Germinal center (tissue), 1 donor: ENCODE results near the gene CMIP.
A peak's percentile ranks its signal among the peaks of the same experiment; 100 is the strongest.

Experiments
- DNase-seq: peaks from one replicate; pipeline ENCODE4 v3.0.0; 2012; ENCODE audit warnings: mixed read lengths, low spot score

The CMIP gene

GRCh38 chr16:81748476-81749198 is 304.0 kb downstream of the CMIP start:
- peak; percentile 24 for DNase-seq

- peak; percentile 68 for DNase-seq
Measured at GRCh38 chr16:81752225-81752875, 307.7 kb downstream of the CMIP start.

GRCh38 chr16:81752876-81753227 is 308.2 kb downstream of the CMIP start:
- no peak for DNase-seq

GRCh38 chr16:81754858-81755257 is 310.2 kb downstream of the CMIP start:
- DNase-seq, result no peak

- no peak for DNase-seq
Measured at GRCh38 chr16:81755915-81756614, 311.5 kb downstream of the CMIP start.

- DNase-seq, result no peak
Measured at GRCh38 chr16:81756615-81757356, 312.2 kb downstream of the CMIP start.

- DNase-seq, result no peak
Measured at GRCh38 chr16:81758376-81758775, 313.8 kb downstream of the CMIP start.
